H54 (cell line): ENCODE data around the gene TEX51.

Experiments
- DNase-seq: peaks from one replicate; pipeline ENCODE4 v3.0.0; 2011; ENCODE audit warnings: low spot score, mixed read lengths; ENCODE audit not compliant: insufficient read length
- FAIRE-seq: peaks from 3 replicates; lab custom pipeline; 2011; peaks lifted over from hg19 to GRCh38; lab: Jason Lieb, UNC
- POLR2A ChIP-seq: IDR thresholded peaks from 2 replicates; pipeline ENCODE4 v1.6.1; 2011; ENCODE audit warnings: low read depth, mild to moderate bottlenecking, low read length

The TEX51 gene

GRCh38 chr2:126932966-126933710 lies 34.4 kb downstream of the TEX51 start:
- DNase-seq (no peak), FAIRE-seq (no peak)
- no peak for TF ChIP-seq POLR2A

GRCh38 chr2:126933711-126934091 lies 35.0 kb downstream of the TEX51 start:
- no peak for DNase-seq
- FAIRE-seq = no peak
- TF ChIP-seq POLR2A = no peak

- FAIRE-seq (no peak), DNase-seq (no peak)
- no peak for TF ChIP-seq POLR2A
Observed at GRCh38 chr2:126934809-126935208, 36.1 kb downstream of the TEX51 start.

- no peak for FAIRE-seq
- no peak for DNase-seq
Observed at GRCh38 chr2:126935774-126936173, 37.1 kb downstream of the TEX51 start.

GRCh38 chr2:126936219-126936723 lies 37.6 kb downstream of the TEX51 start:
- no peak for FAIRE-seq
- TF ChIP-seq POLR2A = no peak
- DNase-seq = no peak

More at GRCh38 chr2:126935774-126936173, 37.1 kb downstream of the TEX51 start:
- TF ChIP-seq POLR2A = no peak

GRCh38 chr2:126940331-126940730 lies 41.6 kb downstream of the TEX51 start:
- no peak for DNase-seq
- TF ChIP-seq POLR2A = no peak
- no peak for FAIRE-seq

- FAIRE-seq (no peak), DNase-seq (no peak)
- TF ChIP-seq POLR2A = no peak
Observed at GRCh38 chr2:126942427-126943203, 43.9 kb downstream of the TEX51 start.

GRCh38 chr2:126943612-126944348 lies 45.1 kb downstream of the TEX51 start:
- no peak for DNase-seq
- FAIRE-seq = no peak
- no peak for TF ChIP-seq POLR2A

GRCh38 chr2:126945118-126945517 lies 46.4 kb downstream of the TEX51 start:
- FAIRE-seq (no peak), DNase-seq (no peak)
- no peak for TF ChIP-seq POLR2A

- DNase-seq (no peak), FAIRE-seq (no peak)
- no peak for TF ChIP-seq POLR2A
Observed at GRCh38 chr2:126946318-126947102, 47.8 kb downstream of the TEX51 start.

GRCh38 chr2:126947103-126947429 lies 48.4 kb downstream of the TEX51 start:
- no peak for TF ChIP-seq POLR2A
- FAIRE-seq (no peak), DNase-seq (no peak)

GRCh38 chr2:126949775-126950174 lies 51.1 kb downstream of the TEX51 start:
- no peak for FAIRE-seq
- no peak for TF ChIP-seq POLR2A
- DNase-seq = no peak

- no peak for FAIRE-seq
- DNase-seq = no peak
- no peak for TF ChIP-seq POLR2A
Observed at GRCh38 chr2:126950504-126950903, 51.8 kb downstream of the TEX51 start.
